8988T (cell line): ENCODE data around the gene SUSD4.
A peak's percentile ranks its signal among the peaks of the same experiment; 100 is the strongest.

Source experiments
- DNase-seq: peaks from one replicate; pipeline ENCODE4 v3.0.0; 2011

SUSD4 gene

DNA sequence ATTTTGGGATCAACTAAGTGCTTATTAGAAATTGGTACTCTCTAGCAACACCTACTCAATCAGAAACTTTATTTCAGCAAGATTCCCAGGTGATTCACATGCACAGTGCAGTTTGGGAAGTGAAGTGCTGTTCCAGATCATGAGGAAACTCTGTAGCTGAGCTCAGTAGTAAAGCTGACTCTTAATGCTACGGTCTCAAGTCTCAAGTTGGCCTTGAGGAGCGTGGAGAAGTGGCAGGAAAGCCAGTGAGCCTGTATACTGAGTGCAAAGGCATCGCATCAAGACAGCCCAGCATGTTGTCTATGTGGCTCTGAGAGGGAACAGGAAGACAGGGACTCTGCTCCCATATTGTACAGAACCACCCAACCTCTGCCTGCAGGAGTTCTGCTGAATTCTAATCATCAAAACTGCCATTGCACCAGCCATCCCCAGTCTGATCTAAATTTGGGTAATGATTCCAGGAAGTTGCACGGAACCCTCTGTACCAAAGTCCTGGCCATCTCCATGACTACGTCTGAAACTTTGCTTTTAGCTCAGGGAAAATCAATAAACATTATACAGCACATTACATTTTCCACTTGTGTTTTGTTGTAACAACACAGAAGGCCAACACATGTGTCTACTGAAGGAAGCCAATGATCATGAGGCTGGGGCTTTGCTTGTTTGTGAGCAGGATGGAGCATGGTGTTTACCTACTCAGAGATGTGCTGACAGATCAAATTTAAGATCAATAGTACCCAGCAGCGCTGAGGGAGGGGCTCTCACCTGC, 115.8 kb downstream of the SUSD4 start:
- DNase-seq: no peak

DNA sequence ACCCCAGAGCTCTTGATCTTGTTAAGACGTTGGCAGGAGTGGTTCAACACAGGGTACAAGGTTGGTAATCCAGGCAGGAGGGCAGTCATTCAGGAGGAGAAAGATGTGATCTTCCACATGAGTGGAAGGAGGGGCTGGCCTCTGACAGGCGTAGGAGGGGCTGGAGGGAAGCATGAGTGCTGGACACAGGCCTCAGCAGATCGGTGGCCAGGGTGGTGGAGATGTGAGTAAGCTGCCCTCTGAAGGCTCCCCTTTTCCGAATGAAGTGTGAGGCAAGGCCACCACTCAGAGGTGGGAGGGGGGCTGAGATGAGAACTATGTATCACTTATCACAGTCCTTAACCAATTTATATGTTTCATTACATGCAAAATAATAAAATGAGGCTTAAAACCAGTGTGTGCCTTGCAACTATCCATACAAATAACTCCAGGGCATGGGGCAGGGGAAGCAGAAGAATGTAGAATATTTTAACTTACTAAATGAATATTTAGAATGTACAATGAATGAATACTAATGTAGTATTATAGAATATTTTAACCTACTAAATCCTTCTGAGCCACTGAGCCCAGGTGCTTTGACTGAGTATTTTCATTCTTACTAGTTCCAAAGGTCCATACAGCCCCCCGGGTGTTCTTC, 117.4 kb downstream of the SUSD4 start:
- no peak for DNase-seq

DNA sequence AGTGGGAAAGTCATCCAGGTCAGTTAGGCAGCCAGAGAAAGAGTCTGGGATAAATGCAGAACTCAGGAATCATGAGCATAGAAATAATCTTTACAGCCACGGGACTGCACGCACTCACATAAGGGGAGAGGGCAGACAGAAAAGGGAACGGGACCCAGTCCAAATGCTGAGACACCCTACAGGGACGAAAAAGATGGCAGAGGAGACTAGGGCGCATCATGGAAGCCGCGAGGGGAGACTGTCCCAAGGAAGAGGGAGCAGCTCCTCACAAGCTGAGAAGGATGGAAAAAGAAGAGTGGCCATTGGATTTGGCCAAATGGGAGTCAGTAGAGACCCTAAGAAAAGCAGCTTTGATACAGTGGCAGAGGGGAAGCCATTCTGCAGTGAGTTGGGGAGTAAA, 118.0 kb downstream of the SUSD4 start:
- no peak for DNase-seq

DNA sequence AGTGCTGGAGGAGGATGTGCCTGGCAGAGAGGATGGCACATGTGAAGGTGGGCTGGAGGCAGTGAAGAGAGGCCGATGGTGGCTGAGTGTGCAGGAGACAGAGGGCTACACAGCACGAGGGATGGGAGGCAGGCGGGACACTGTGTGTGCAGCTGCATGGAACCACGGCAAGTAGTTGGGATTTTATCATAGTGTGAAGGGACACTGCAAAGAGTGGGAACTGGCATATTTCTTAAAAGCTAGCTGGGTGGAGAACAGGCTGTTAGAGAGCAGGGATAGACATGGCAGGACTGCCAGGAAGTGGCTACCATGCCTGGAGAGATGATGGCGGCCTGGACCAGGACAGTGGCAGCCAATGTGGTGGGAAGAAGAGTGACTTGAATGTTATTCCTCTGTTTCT, 118.6 kb downstream of the SUSD4 start:
- no peak for DNase-seq

DNA sequence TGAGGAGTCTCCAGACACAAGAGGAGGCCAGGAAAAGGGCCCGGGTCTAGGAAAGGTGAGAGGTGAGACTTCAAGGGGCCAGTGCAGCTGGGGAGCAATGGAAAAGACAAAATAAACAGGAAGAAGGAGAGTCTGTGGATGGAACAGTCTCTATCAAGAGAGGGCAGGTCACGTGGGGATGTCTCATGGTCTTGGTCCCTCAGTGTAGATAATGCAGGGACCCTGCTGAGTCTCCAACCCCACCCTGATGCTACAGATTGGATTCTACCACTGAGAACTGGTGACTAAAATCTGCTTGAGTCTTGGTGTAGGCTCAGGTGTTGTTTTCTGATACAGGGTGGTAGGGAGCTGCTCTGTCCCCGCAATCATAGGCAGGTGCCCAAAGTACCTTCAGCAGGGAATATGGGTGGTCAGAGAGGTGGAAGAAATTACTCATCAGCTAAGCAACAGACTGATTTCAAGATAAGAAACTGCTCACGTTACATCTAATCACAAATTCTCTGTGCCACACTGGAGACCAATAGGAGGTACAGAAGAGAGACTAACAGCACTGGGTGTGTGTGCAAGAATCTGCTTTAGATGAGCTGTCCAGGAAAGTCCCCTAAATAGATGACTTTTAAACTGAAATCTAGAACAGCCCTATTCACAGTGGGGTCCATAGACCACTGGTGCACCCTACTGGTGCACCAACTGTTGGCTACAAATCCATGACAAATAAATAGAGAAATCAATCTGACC, 119.4 kb downstream of the SUSD4 start:
- DNase-seq: no peak

DNA sequence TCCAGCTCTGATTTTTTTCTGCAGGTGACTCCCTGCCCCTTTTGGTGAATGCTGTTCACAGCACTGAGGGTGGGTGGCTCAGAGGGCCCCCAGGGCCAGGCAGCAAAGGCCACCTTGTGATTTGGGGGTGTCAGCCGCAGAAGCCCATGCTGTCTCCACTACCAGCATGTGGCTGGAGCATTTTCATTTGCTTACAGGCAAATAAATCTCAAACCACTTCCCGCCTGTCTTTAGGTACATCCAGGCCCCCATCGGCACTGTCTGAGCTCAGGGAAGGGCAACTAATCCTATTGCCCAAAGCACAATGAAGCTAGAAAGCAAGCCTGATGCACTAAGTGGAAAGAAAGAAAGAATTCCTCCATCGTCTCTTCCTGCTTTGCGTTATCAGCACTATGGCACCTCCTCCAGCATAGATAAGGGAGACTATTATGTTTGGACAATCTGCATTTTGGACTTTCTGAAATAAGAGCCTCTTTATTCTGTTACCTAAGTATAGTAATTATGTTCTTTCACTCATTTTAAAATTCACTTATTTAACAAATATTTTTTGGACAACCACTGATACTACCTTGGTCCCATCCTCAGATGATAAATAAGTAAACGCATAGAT, 120.4 kb downstream of the SUSD4 start:
- DNase-seq: no peak

DNA sequence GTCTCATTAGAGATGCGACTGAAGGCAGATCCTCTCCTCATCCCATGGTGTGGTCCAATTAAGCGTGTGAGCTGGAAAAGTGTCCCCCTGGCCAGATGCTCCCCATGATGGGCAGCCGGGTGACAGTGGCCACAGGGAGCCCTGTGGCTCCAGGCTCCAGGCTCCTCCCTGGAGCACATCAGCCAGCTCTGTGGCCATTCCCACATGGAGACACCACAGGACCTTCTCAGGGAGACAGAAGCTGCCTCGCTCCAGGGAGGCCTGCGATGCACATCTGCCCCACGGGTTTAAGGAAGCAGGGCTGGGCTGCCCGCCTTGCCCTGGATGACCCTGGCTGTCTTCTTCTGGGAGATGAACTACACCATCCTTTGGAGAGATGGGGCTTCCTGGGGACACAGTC, 121.0 kb downstream of the SUSD4 start:
- no peak for DNase-seq

DNA sequence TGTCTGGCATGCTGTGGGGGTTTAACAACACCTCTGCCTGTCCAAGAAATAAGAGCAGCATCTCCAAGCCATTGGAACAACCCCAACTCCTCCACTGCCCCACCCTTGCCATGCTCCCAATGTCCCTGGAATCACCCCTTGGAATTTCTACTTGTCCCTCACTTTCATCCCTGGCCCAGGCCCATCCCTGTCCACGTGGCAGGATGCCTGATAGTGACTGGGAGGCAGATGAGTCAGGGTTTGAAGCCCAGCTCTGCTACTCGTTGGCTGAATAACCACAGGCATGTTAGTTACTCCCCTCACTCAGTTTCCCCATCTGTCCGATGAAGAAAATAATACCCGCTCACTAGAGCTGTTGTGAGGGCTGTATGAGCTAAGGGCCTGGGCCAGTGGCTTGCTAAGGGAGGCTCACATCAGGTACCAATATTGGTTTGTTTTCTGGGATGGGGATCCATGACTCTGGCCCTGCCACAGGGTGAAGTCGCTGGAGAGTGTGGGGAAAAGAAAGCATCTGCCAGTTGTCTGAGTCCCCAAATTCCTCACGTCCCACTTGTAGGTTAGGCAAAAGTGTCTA, 121.5 kb downstream of the SUSD4 start:
- no peak for DNase-seq

DNA sequence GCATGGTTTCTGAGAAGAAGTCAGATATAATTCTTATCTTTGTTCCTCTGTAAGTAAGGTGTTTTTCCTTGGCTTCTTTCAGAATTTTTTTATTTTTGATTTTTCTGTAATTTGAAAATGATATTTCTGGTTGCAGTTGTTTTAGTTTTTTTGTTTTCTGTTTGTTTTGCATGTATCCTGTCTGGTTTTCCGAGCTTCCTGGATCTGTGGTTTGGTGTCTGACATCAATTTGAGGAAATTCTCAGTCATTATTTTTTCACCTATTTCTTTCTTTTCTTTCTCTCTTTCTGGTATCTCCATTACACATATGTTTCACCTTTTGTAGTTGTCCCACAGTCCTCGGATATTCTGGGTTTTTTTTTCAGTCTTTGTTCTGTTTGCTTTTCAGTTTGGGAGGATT, 123.9 kb downstream of the SUSD4 start:
- no peak for DNase-seq

DNA sequence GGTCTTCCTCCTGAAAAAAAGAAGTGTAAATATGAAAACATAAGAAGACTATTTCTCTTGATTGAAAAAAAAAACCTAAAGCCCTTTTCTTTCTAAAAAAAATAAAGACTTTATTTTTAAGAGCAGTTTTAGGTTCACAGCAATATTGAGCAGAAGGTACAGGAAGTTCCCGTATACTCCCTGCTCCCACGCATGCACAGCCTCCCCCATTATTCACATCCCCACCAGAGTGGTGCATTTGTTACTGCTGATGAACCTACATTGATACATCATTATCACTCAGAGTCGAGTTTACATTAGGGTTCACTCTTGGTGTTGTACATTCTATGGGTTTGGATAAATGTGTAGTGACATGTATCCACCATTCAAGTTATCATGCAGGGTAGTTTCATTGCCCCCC, 128.9 kb downstream of the SUSD4 start:
- DNase-seq: no peak

DNA sequence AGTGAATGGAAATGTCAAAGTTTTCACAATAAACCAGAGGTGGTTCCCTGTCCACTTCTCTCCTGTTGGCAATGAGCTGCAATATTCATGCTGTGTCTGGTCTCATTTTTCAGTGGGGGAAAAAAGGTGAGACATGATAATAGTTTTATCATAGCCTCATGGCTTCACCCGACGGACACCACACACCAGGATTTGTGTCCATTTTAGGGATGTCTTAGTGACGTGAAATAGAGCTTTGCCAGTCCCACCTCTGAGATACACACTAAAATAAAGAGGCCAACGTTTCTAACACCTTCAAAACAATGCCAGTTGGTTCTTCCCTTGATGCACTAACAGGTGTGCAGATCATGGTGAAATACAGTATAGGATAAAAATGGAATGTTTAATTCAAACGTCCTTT, 129.4 kb downstream of the SUSD4 start:
- DNase-seq: no peak

DNA sequence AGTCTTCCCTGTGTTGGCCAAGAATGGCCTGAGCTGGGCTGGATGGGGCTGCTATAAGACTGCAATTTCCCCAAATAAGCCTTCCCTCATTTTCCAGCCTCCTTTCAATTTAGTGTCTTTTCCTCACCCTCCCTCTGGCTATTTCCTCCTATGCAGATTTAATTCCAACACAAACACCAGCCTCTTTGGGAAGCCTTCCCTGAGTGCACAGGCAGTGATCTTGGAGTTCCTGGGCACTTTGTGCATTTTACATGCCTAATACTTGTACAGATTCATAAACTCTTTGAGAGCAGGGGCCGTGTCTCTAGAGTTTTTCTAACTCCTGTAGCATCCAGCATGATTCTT, 129.8 kb downstream of the SUSD4 start:
- no peak for DNase-seq

DNA sequence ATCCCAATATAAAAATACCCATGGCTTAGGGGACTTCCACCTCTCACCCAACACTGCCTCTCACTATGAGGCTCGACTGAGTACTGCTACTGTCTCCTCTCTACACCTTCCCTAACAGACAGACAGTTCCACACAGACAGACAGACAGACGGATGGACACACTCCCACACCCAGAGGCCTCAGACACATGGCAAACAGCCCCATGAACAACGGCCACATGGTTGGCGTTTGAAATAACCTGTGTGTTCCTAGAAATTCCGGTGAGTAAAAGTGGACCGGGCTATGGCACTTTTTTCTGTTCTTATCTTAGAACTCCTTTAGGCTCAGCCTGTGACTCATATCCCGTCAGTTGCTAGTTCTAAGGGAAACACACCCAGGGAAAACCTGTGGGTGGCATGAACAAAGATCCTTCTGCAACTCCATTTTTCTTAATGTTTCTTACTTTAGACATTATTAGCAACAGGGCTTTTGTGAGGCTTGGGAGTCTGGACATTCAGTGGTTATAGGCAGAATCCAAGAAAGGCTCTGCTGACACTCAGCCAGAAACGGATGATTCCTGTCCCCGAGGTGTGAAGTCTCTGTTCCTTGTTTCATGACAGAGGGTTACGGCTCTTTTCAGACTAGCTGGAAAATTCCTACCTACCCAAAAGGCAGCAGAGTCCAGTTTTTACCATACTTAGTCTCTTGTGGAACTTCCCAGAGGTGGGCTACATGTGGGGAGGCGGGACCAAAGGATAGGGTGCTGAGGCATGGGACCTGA, 130.4 kb downstream of the SUSD4 start:
- peak; percentile 21 for DNase-seq

DNA sequence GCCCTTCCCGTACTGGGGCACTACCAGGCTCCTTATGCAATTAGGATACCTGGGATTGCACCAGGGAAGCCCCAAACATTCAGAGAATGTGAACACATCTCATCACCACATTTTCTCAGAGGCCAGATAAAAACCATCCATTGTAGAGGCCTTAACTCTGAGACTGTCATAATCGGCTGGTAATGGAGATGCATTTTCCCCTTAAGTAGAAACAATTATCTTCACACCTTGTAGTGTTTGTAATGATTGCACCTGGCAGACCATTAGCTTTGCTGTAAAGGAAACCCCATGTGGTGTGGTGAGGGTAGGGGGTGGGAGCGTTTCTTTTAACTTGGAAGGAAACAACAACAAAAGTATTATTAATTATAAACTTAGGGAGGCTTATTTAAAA, 131.0 kb downstream of the SUSD4 start:
- DNase-seq: no peak

DNA sequence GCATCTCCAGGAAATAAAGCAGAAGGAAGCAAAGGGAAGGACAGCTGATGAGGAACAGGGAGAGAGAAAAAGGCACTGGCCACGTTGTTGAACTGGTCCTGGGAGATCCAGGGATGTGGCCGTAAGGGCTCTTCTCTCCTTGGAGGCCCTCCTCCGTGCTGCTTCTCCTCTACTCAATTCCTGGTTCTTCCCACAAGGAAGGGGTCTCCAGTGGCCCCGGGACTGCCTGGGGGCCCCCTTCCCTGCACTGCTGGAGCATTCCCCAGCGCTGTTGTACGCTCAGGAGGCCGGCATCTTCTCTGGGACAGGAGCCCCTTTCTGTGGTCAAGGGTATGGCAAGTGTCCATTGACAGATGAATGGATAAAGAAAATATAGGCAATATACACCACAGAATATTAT, 132.4 kb downstream of the SUSD4 start:
- DNase-seq: no peak

DNA sequence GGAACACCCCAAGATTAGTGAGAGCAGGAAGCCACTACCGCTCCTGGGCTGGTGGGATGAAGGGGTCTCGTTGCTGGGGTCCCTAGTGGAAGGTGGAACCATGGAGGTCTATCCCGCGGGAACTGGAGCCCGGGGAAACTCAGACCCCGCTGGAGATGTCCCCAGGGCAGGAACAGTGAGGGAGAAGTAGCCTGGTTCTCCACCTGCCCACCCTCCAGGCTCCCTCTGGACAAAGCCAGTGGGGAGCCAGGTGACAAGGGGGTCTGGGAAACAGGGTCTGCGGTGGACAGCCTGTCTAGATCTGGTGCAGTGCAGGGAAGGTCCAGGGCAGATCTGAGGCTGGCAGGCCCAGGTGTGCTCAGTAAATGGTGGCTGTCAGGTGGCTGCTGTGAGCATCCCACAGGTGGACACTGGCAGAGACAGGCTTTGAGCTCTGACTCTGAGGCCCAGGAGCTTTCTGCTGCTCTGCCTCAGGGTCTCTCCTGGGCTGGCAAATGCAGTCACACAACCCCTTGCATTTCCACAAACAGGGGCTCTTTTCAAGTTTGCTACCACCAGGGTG, 132.9 kb downstream of the SUSD4 start:
- DNase-seq: no peak

DNA sequence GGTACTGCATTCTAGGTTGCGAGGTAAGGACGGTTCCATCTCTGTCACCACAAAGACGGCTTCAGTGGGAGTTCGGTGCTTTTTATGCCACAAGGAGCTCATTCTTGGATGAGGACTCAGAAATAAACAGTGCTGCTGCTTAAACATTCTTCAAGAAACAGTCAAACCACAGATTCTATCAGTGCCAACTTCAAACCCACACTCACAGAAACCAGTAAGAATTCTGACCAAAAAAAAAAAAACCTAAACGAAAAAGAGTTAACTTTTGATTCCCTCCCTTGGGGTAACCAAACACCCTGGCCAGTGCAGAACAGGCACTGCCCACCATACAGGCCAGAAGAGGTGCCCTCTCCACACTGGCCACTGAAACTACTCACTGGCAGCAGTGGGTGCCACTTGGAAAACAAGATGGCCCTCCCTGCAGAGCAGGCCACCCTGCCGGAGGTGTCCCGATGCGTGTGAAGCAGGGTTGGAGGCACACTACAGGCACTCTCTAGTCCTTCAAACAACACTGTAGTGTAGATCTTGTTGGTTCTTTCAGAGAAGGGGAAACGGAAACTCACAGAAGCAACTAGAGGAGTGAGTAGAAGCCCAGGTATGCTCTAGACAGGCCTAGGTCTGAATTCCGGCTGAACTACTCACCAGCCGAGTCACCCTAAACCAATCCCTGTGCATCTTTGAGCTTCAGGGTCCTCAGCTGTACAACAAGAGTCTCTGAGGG, 133.7 kb downstream of the SUSD4 start:
- DNase-seq: peak; percentile 63

DNA sequence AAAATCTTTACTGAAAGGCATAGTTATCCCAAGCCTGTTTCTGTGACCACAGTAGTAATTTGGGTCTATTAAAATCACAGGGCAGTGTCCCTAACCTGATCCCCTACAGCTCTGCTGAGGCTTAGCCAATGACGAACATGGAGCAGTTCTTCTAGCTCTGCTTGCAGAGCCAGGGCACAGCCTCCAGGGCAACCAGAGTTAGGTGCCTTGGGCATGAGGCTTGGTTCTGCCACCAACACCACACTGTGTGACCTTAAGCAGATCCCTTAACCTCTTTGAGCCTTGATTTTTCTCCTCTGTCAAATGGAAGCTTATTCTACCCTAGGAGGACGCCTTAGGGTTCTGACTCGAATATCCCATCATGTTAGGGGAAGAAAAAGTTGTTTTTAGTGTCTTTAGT, 134.2 kb downstream of the SUSD4 start:
- DNase-seq: no peak

DNA sequence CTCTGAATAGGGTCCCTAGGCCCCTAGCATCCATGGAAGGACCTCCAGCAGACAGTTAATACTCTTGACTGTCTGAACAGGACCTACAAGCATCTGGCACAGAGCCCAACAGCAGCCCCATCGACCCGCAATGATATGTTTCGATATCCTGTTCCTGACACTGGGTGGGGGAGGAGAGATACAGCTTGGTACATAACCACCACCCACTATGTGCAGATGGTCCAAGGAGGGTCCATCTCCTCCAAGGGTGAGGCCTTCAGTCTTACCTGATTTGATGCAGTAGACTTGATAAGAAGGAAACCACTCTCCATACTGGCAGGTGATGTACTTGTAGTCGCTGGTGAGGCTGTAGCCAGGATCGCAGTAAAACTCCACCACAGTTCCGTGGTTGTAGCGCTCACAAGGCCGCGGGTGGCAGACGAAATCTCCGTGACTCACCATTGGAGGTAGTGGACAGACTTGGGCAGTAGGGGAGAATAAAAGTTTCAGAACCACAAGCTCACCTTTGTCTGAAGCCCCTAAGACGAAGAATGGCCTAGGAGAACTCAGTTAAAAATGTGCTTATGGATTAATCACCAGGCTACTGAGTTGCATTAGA, 134.9 kb downstream of the SUSD4 start:
- DNase-seq: no peak

DNA sequence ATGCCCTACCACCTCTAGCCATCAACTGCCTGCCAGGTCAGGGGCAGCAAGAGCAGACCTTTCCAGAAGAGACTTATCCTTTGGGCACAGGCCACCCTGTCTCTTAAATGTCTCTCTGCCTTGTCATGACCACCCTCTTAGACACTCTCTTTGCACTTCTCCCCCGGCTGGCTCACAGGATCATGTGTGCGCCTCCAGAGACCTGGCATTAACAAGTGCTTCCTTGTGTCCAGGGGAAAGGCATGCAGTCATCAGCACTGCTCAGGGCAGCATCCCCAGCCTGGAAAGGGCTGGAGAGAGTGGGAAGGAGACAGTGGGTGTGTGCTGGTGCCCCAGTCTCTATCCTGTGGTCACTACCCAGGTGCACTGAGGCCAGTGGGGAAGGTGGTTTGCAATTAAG, 135.8 kb downstream of the SUSD4 start:
- DNase-seq: no peak

DNA sequence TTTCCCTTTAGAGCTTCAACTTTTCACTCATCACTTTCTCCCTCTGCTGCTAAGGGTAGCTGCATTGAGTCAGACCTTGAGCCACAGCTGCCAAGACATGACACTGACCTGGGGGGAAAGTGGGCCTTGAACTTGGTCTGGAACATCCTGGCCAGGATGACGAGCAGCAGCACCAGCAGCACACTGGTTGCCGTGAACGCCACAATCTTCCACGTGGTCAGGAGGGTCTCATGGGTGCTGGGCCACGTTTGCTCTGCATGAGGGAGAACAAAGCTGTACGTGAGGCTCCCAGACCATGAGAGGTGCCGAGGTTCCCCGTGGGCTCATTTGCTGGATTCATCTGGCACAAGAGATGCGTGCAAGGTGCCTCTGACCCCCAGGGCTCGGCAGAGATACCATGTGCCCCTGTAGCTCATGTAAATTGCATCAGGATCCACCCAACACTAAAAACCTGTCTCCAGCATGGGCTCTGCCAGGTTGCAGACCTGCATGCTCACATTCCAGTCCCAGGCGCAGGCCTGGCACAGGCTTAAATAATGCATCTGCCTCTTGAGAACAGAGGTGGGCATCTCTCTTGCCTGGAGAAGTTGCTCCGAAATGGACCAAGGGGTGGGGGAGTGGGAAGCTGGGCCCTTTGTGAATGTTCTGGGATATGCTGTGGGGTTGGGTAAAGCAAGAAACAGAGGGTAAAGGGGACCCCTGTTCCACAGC, 136.3 kb downstream of the SUSD4 start:
- DNase-seq: no peak
